B cell (primary cell): ENCODE results near the gene GPC4. TPM values are rescaled to one million over a fixed set of nuclear protein-coding genes. Genes with fewer than 3 reads are reported as not detected.

Experiments used
- ATAC-seq: fragments of 200-7000 bp; cut with Tn5 transposase; one replicate; pipeline ENCODE4 v1.10.0; 2021; ENCODE audit warnings: low read depth, mild to moderate bottlenecking, moderate number of reproducible peaks, moderate library complexity
- CTCF ChIA-PET: fragments of 350-600 bp; sonication (Branson Sonifier 250); formaldehyde crosslinking; loops from one replicate; lab custom pipeline; 2021; ENCODE audit warnings: antibody characterized with exemption, inconsistent platforms; lab: Charles Lee
- POLR2A ChIA-PET: fragments of 350-600 bp; sonication (Branson Sonifier 250); formaldehyde crosslinking; loops from one replicate; lab custom pipeline; 2021; ENCODE audit warnings: antibody characterized with exemption; lab: Charles Lee
- DNase-seq: peaks from one replicate; pipeline ENCODE4 v3.0.0; 2013
- H2AFZ ChIP-seq: 2 replicates; pipeline ENCODE4 v1.6.1; 2012; ENCODE audit warnings: mild to moderate bottlenecking, low read depth, low read length; ENCODE audit not compliant: insufficient read depth, poor library complexity, severe bottlenecking
- H3K27ac ChIP-seq, 2 donors: 1 replicate in 1 of 2; 2 replicates in 1 of 2; pipeline ENCODE4 v1.5.1; 2012 to 2013; ENCODE audit warnings: low read length in 2 of 2, mild to moderate bottlenecking in 2 of 2, moderate library complexity in 1 of 2
- H3K27me3 ChIP-seq, 4 experiments: fragments of 200-600 bp in 1 of 4; sonication (generic) in 1 of 4; replicated peaks in 1 of 4; 1 replicate in 2 of 4; 2 replicates in 2 of 4; pipeline versions ENCODE4 v1.6.1 to v1.7.0; 2013 to 2016; ENCODE audit warnings: low read length in 3 of 4, mild to moderate bottlenecking in 2 of 4, mixed read lengths in 1 of 4, moderate library complexity in 1 of 4; ENCODE audit not compliant: insufficient read depth in 4 of 4, control insufficient read depth in 3 of 4; ENCODE audit errors: control extremely low read depth in 1 of 4
- H3K36me3 ChIP-seq, 2 experiments: replicated peaks in 1 of 2; 1 replicate in 1 of 2; 2 replicates in 1 of 2; pipeline versions ENCODE4 v1.6.1 to v1.7.1; 2013; ENCODE audit warnings: low read length in 1 of 2; ENCODE audit not compliant: insufficient read depth in 2 of 2, control insufficient read depth in 1 of 2; ENCODE audit errors: control extremely low read depth in 1 of 2, extremely low read depth in 1 of 2
- H3K4me1 ChIP-seq, 2 donors: fragments of 200-600 bp in 1 of 2; sonication (generic) in 1 of 2; 1 replicate in 1 of 2; 2 replicates in 1 of 2; pipeline versions ENCODE4 v1.5.1 to v1.6.1; 2013 to 2017; ENCODE audit warnings: low read length in 2 of 2; ENCODE audit not compliant: control insufficient read depth in 2 of 2, insufficient read depth in 2 of 2
- H3K4me2 ChIP-seq: replicated peaks from 2 replicates; pipeline ENCODE3; 2012; ENCODE audit warnings: mild to moderate bottlenecking, low read depth, low read length; ENCODE audit not compliant: poor library complexity, severe bottlenecking
- H3K4me3 ChIP-seq, 5 experiments: fragments of 200-600 bp in 1 of 5; sonication (generic) in 1 of 5; 1 replicate in 3 of 5; 2 replicates in 2 of 5; pipeline versions ENCODE4 v1.5.1 to v1.7.0; 2011 to 2016; ENCODE audit warnings: low read length in 4 of 5, mild to moderate bottlenecking in 4 of 5, low read depth in 2 of 5, control low read depth in 1 of 5, moderate library complexity in 1 of 5; ENCODE audit not compliant: insufficient read depth in 1 of 5; ENCODE audit errors: control extremely low read depth in 1 of 5, extremely low read depth in 1 of 5
- H3K79me2 ChIP-seq: fragments of 200-600 bp; sonication (generic); one replicate; pipeline ENCODE4 v1.6.0; 2016; ENCODE audit warnings: low read length; ENCODE audit not compliant: control insufficient read depth, insufficient read depth
- H3K9ac ChIP-seq: fragments of 200-600 bp; sonication (generic); 2 replicates; pipeline ENCODE4 v1.6.1; 2017; ENCODE audit warnings: mild to moderate bottlenecking, low read length, moderate library complexity
- H3K9me3 ChIP-seq, 3 donors: one replicate each; pipeline versions ENCODE4 v1.6.1 to v1.7.1; 2013; ENCODE audit warnings: low read length in 2 of 3; ENCODE audit not compliant: control insufficient read depth in 2 of 3, insufficient read depth in 1 of 3; ENCODE audit errors: control extremely low read depth in 1 of 3
- H4K20me1 ChIP-seq: 2 replicates; pipeline ENCODE4 v1.6.0; 2012; ENCODE audit warnings: mild to moderate bottlenecking, low read length; ENCODE audit not compliant: insufficient read depth, control insufficient read depth, poor library complexity, severe bottlenecking
- H3K27ac Mint-ChIP-seq: one replicate; pipeline ENCODE4 v1.8.0; 2021; ENCODE audit warnings: mixed read lengths
- H3K27me3 Mint-ChIP-seq: one replicate; pipeline ENCODE4 v1.8.0; 2021; ENCODE audit warnings: mixed read lengths
- H3K4me1 Mint-ChIP-seq: one replicate; pipeline ENCODE4 v1.8.0; 2021; ENCODE audit warnings: mixed read lengths
- H3K4me3 Mint-ChIP-seq: one replicate; pipeline ENCODE4 v1.8.0; 2021; ENCODE audit warnings: mixed read lengths
- H3K9me3 Mint-ChIP-seq: one replicate; pipeline ENCODE4 v1.8.0; 2022; ENCODE audit warnings: mixed read lengths; ENCODE audit not compliant: insufficient read depth
- CTCF ChIP-seq: fragments of 200-600 bp; IDR thresholded peaks from one replicate; pipeline ENCODE4 v1.8.0; 2022; ENCODE audit warnings: antibody characterized with exemption, mild to moderate bottlenecking
- EZH2 ChIP-seq: IDR thresholded peaks from 2 replicates; pipeline ENCODE4 v1.6.1; 2012; ENCODE audit warnings: borderline replicate concordance, low read depth, mild to moderate bottlenecking, moderate library complexity, low read length; ENCODE audit not compliant: insufficient read depth, poor library complexity, severe bottlenecking
- WGBS: methylation state at CpG from one replicate; pipeline ENCODE4 v1.1.5; 2013; ENCODE audit warnings: missing lambda C conversion rate; ENCODE audit not compliant: insufficient coverage; 5-methylcytosine and 5-hydroxymethylcytosine counted together
- intact Hi-C: fragments of 100-400 bp; cut with micrococcal nuclease; formaldehyde crosslinking; loops from one replicate; pipeline ENCODE4 v1.10.0; 2022
- polyA plus RNA-seq: library from polyadenylated mRNA; depleted of rRNA; stranded (reverse); fragments of >200 nt; gene quantifications from 2 replicates; pipeline ENCODE4 v1.2.3, GENCODE V29; 2012
- total RNA-seq, 2 donors: library from RNA; stranded (reverse); fragments of 120-200 nt in 1 of 2; gene quantifications; 1 replicate in 1 of 2; 2 replicates in 1 of 2; pipeline versions ENCODE4 v1.2.3 to v1.2.4, GENCODE V29; 2013 to 2022

Gene GPC4
- total and polyA plus RNA-seq, 2 donors (not counting 1 experiment from before 2014, with no cell fraction given) = 0.30 to 0.47 TPM

- Histone ChIP-seq H3K9ac (no peak overlapping the region), H4K20me1 (no peaks in the 10 kb centered on the region), H3K27ac (no peak overlapping the region), H3K4me2 (no peak overlapping the region), H3K4me1 (no peaks in the 10 kb centered on the region), H3K27me3 (no peaks in the 10 kb centered on the region), H3K9me3 (no peaks in the 10 kb centered on the region), H3K4me3 (no peak overlapping the region), H3K79me2 (no peaks in the 10 kb centered on the region), H2AFZ (no peak overlapping the region), H3K36me3 (no peaks in the 10 kb centered on the region)
- Mint-ChIP-seq H3K9me3 (no peaks in the 10 kb centered on the region), H3K27me3 (no peaks in the 10 kb centered on the region), H3K4me3 (no peak overlapping the region), H3K4me1 (no peaks in the 10 kb centered on the region), H3K27ac (no peak overlapping the region)
- intact Hi-C loops = no loop called here
- ATAC-seq (no peak), DNase-seq (no peak)
- CTCF ChIA-PET = no interaction called here
- no peak for TF ChIP-seq CTCF
- TF ChIP-seq EZH2 = no peak
- WGBS = no CpG with 5 or more reads among the region's 5 CpGs
- POLR2A ChIA-PET = no interaction called here
Measured at GRCh38 chrX:133308499-133308897, 106.8 kb downstream of the GPC4 start.

- H2AFZ ChIP-seq = no peak overlapping the region
- WGBS = 66% methylated on average over 3 of the region's 13 CpGs
- no peaks in the 10 kb centered on the region for H4K20me1 ChIP-seq
- no peak overlapping the region for H3K4me3 ChIP-seq
- Mint-ChIP-seq H3K4me1 (no peaks in the 10 kb centered on the region), H3K27me3 (no peaks in the 10 kb centered on the region), H3K4me3 (no peak overlapping the region), H3K27ac (no peak overlapping the region), H3K9me3 (no peaks in the 10 kb centered on the region)
- ATAC-seq (no peak), DNase-seq (no peak)
- no peak overlapping the region for H3K4me2 ChIP-seq
- intact Hi-C loops = no loop called here
- no peaks in the 10 kb centered on the region for H3K79me2 ChIP-seq
- no peak overlapping the region for H3K27ac ChIP-seq
- no peaks in the 10 kb centered on the region for H3K27me3 ChIP-seq
- H3K4me1 ChIP-seq = no peaks in the 10 kb centered on the region
- no peaks in the 10 kb centered on the region for H3K36me3 ChIP-seq
- ChIA-PET CTCF (no interaction called here), POLR2A (no interaction called here)
- no peaks in the 10 kb centered on the region for H3K9me3 ChIP-seq
- TF ChIP-seq EZH2 (no peak), CTCF (no peak)
- H3K9ac ChIP-seq = no peak overlapping the region
Measured at GRCh38 chrX:133307637-133308498, 107.4 kb downstream of the GPC4 start.
